ENCODE data around the gene MAST2. TPM values are rescaled to one million over a fixed set of nuclear protein-coding genes. Genes with fewer than 3 reads are reported as not detected.

Gene MAST2
- total and polyA plus RNA-seq, 2 experiments from 2014 or later, result 14.2 to 19.1 TPM

GRCh38 chr1:45972621-45973020 is 169.2 kb downstream of the MAST2 start:
- no peak overlapping the region for H2AFZ ChIP-seq
- no peak overlapping the region for H3K4me3 ChIP-seq
- TF ChIP-seq EZH2phosphoT487 (IDR thresholded peaks at IDR 0.05; ENCODE audit: insufficient read depth, low read depth) (no peak), EZH2 (IDR thresholded peaks at IDR 0.05; ENCODE audit: insufficient read depth, poor library complexity, severe bottlenecking) (no peak)
- H3K9ac ChIP-seq, result no peak overlapping the region
- no peaks in the 10 kb centered on the region for H3K4me1 ChIP-seq (ENCODE audit: insufficient read depth)
- no peaks in the 10 kb centered on the region for H3K79me2 ChIP-seq (ENCODE audit: insufficient read depth)
- no peaks in the 10 kb centered on the region for H3K27me3 ChIP-seq (replicated peaks; ENCODE audit: insufficient read depth)
- H3K9me2 ChIP-seq (ENCODE audit: insufficient read depth), result no peaks in the 10 kb centered on the region
- H3K9me3 ChIP-seq (ENCODE audit: low read depth), result no peaks in the 10 kb centered on the region
- no peaks in the 10 kb centered on the region for H3F3A ChIP-seq (ENCODE audit: insufficient read depth)
- no peaks in the 10 kb centered on the region for H4K20me1 ChIP-seq (ENCODE audit: insufficient read depth)
- H3K4me2 ChIP-seq (ENCODE audit: unreplicated experiment), result no peak overlapping the region
- no peaks in the 10 kb centered on the region for H3K36me3 ChIP-seq (ENCODE audit: low read depth)
- WGBS, 2 experiments (ENCODE audit: low coverage in 1 of 2, low lambda C conversion rate in 2 of 2, missing lambda C conversion rate in 2 of 2), result 100% methylated on average over 2 of the region's 2 CpGs
- DNase-seq, result no peak
- in situ Hi-C loops (cut with MboI), result no loop called here
- H3K27ac ChIP-seq, result no peak overlapping the region

GRCh38 chr1:45973121-45973520 is 169.7 kb downstream of the MAST2 start:
- WGBS, 2 experiments (ENCODE audit: low coverage in 1 of 2, low lambda C conversion rate in 2 of 2, missing lambda C conversion rate in 2 of 2), result 96 to 99% methylated on average over 3 of the region's 3 CpGs
- Histone ChIP-seq H3K4me3 (no peak overlapping the region), H4K20me1 (ENCODE audit: insufficient read depth) (no peaks in the 10 kb centered on the region), H3K27ac (no peak overlapping the region), H2AFZ (no peak overlapping the region), H3K27me3 (replicated peaks; ENCODE audit: insufficient read depth) (no peaks in the 10 kb centered on the region), H3K4me2 (ENCODE audit: unreplicated experiment) (no peak overlapping the region), H3K9ac (no peak overlapping the region), H3K9me2 (ENCODE audit: insufficient read depth) (no peaks in the 10 kb centered on the region), H3K4me1 (ENCODE audit: insufficient read depth) (no peaks in the 10 kb centered on the region), H3K36me3 (ENCODE audit: low read depth) (no peaks in the 10 kb centered on the region), H3F3A (ENCODE audit: insufficient read depth) (no peaks in the 10 kb centered on the region), H3K9me3 (ENCODE audit: low read depth) (no peaks in the 10 kb centered on the region), H3K79me2 (ENCODE audit: insufficient read depth) (no peaks in the 10 kb centered on the region)
- DNase-seq, result no peak
- in situ Hi-C loops (cut with MboI), result no loop called here
- no peak for TF ChIP-seq EZH2phosphoT487 (IDR thresholded peaks at IDR 0.05; ENCODE audit: insufficient read depth, low read depth)

GRCh38 chr1:45974541-45975269 is 171.3 kb downstream of the MAST2 start:
- Histone ChIP-seq H3K79me2 (ENCODE audit: insufficient read depth) (no peaks in the 10 kb centered on the region), H3K27me3 (replicated peaks; ENCODE audit: insufficient read depth) (no peaks in the 10 kb centered on the region), H3K9me3 (ENCODE audit: low read depth) (no peaks in the 10 kb centered on the region), H3K9ac (no peak overlapping the region), H4K20me1 (ENCODE audit: insufficient read depth) (no peaks in the 10 kb centered on the region), H3K4me1 (ENCODE audit: insufficient read depth) (0 out of 2 replicates have a peak, but pooled peaks cover 4% of the 10 kb centered on the region), H3K4me2 (ENCODE audit: unreplicated experiment) (no peak overlapping the region), H3K27ac (no peak overlapping the region), H2AFZ (no peak overlapping the region), H3K4me3 (no peak overlapping the region), H3K36me3 (ENCODE audit: low read depth) (no peaks in the 10 kb centered on the region), H3K9me2 (ENCODE audit: insufficient read depth) (no peaks in the 10 kb centered on the region), H3F3A (ENCODE audit: insufficient read depth) (no peaks in the 10 kb centered on the region)
- DNase-seq, result no peak
- TF ChIP-seq EZH2 (IDR thresholded peaks at IDR 0.05; ENCODE audit: insufficient read depth, poor library complexity, severe bottlenecking), result no peak
- TF ChIP-seq EZH2phosphoT487 (IDR thresholded peaks at IDR 0.05; ENCODE audit: insufficient read depth, low read depth), result no peak
- in situ Hi-C loops (cut with MboI), result no loop called here
- WGBS, 2 experiments (ENCODE audit: low coverage in 1 of 2, low lambda C conversion rate in 2 of 2, missing lambda C conversion rate in 2 of 2), result 96 to 100% methylated on average over 1 of the region's 1 CpG

GRCh38 chr1:45976623-45977022 is 173.2 kb downstream of the MAST2 start:
- Histone ChIP-seq H3K9me3 (ENCODE audit: low read depth) (no peaks in the 10 kb centered on the region), H3K27me3 (replicated peaks; ENCODE audit: insufficient read depth) (no peaks in the 10 kb centered on the region), H3K9ac (no peak overlapping the region), H2AFZ (no peak overlapping the region), H3K9me2 (ENCODE audit: insufficient read depth) (no peaks in the 10 kb centered on the region), H3K36me3 (ENCODE audit: low read depth) (no peaks in the 10 kb centered on the region), H3F3A (ENCODE audit: insufficient read depth) (no peaks in the 10 kb centered on the region), H3K4me2 (ENCODE audit: unreplicated experiment) (no peak overlapping the region), H3K4me1 (ENCODE audit: insufficient read depth) (0 out of 2 replicates have a peak, but pooled peaks cover 4% of the 10 kb centered on the region), H3K4me3 (no peak overlapping the region), H3K27ac (no peak overlapping the region), H3K79me2 (ENCODE audit: insufficient read depth) (peaks cover 11% of the 10 kb centered on the region; the same call in 1 of the 2 replicates), H4K20me1 (ENCODE audit: insufficient read depth) (no peaks in the 10 kb centered on the region)
- in situ Hi-C loops (cut with MboI), result no loop called here
- DNase-seq, result no peak
- 91 to 97% methylated on average over 3 of the region's 3 CpGs for WGBS, 2 experiments (ENCODE audit: low coverage in 1 of 2, low lambda C conversion rate in 2 of 2, missing lambda C conversion rate in 2 of 2)
- TF ChIP-seq EZH2phosphoT487 (IDR thresholded peaks at IDR 0.05; ENCODE audit: insufficient read depth, low read depth) (no peak), EZH2 (IDR thresholded peaks at IDR 0.05; ENCODE audit: insufficient read depth, poor library complexity, severe bottlenecking) (no peak)

Measured in GM23248 (cell line).